ENCODE measurements around the gene ACRV1. TPM values are rescaled to one million over a fixed set of nuclear protein-coding genes. Genes with fewer than 3 reads are reported as not detected.

Gene ACRV1
- total RNA-seq, 4 donors from 2014 or later: not detected

- WGBS, 2 donors: 87 to 92% methylated on average over 2 of the region's 2 CpGs
- no peak for DNase-seq (ENCODE audit: low spot score in 2 of 2)
- H3K4me3 ChIP-seq (ENCODE audit: low read depth, poor library complexity, severe bottlenecking): no peak overlapping the region
- intact Hi-C loops (cut with DNase I; ENCODE audit: low total_unique reads): no loop called here
- TF ChIP-seq, protein P1, sequence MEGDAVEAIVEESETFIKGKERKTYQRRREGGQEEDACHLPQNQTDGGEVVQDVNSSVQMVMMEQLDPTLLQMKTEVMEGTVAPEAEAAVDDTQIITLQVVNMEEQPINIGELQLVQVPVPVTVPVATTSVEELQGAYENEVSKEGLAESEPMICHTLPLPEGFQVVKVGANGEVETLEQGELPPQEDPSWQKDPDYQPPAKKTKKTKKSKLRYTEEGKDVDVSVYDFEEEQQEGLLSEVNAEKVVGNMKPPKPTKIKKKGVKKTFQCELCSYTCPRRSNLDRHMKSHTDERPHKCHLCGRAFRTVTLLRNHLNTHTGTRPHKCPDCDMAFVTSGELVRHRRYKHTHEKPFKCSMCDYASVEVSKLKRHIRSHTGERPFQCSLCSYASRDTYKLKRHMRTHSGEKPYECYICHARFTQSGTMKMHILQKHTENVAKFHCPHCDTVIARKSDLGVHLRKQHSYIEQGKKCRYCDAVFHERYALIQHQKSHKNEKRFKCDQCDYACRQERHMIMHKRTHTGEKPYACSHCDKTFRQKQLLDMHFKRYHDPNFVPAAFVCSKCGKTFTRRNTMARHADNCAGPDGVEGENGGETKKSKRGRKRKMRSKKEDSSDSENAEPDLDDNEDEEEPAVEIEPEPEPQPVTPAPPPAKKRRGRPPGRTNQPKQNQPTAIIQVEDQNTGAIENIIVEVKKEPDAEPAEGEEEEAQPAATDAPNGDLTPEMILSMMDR (IDR thresholded peaks at IDR 0.05): no peak
- TF ChIP-seq POLR2A (IDR thresholded peaks at IDR 0.05): no peak
Observed at GRCh38 chr11:125671561-125671960, 9.1 kb downstream of the ACRV1 start.

GRCh38 chr11:125670172-125670571 lies 10.5 kb downstream of the ACRV1 start:
- TF ChIP-seq POLR2A (IDR thresholded peaks at IDR 0.05): no peak
- TF ChIP-seq, protein P1 (IDR thresholded peaks at IDR 0.05): no peak
- H3K4me3 ChIP-seq (ENCODE audit: low read depth, poor library complexity, severe bottlenecking): no peak overlapping the region
- 94 to 97% methylated on average over 1 of the region's 1 CpG for WGBS, 2 donors
- intact Hi-C loops (cut with DNase I; ENCODE audit: low total_unique reads): no loop called here
- no peak for DNase-seq (ENCODE audit: low spot score in 2 of 2)

GRCh38 chr11:125667151-125667550 lies 13.5 kb downstream of the ACRV1 start:
- WGBS, 2 donors: 95 to 97% methylated on average over 2 of the region's 2 CpGs
- no peak for TF ChIP-seq POLR2A (IDR thresholded peaks at IDR 0.05)
- TF ChIP-seq, protein P1 (IDR thresholded peaks at IDR 0.05): no peak
- DNase-seq (ENCODE audit: low spot score in 2 of 2): no peak
- H3K4me3 ChIP-seq (ENCODE audit: low read depth, poor library complexity, severe bottlenecking): no peak overlapping the region
- intact Hi-C loops (cut with DNase I; ENCODE audit: low total_unique reads): no loop called here

DNA sequence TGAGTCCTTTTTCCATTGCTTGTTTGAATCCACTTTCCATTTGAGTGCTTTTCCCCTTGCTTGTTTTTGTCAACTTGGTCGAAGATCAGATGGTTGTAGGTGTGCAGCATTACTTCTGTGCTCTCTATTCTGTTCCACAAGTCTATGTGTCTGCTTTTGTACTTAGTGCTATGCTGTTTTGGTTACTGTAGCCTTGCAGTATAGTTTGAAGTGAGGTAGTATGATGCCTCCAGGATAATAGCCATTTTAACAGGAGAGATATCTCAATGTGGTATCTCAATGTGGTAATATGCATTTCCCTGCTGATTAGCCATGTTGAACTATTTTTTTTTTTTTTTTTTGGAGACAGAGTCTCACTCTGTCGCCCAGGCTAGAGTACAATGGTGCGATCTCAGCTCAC lies 16.7 kb downstream of the ACRV1 start:
- WGBS, 2 donors: 92 to 100% methylated on average over 3 of the region's 3 CpGs
- TF ChIP-seq, protein P1 (IDR thresholded peaks at IDR 0.05): no peak
- no peak overlapping the region for H3K4me3 ChIP-seq (ENCODE audit: low read depth, poor library complexity, severe bottlenecking)
- DNase-seq (ENCODE audit: low spot score in 2 of 2): no peak
- intact Hi-C loops (cut with DNase I; ENCODE audit: low total_unique reads): no loop called here

GRCh38 chr11:125662689-125663088 lies 18.0 kb downstream of the ACRV1 start:
- DNase-seq (ENCODE audit: low spot score in 2 of 2): no peak
- H3K4me3 ChIP-seq (ENCODE audit: low read depth, poor library complexity, severe bottlenecking): no peak overlapping the region
- intact Hi-C loops (cut with DNase I; ENCODE audit: low total_unique reads): no loop called here
- TF ChIP-seq, protein P1 (IDR thresholded peaks at IDR 0.05): no peak
- TF ChIP-seq POLR2A (IDR thresholded peaks at IDR 0.05): no peak
- WGBS, 2 donors: 92 to 95% methylated on average over 2 of the region's 2 CpGs

DNA sequence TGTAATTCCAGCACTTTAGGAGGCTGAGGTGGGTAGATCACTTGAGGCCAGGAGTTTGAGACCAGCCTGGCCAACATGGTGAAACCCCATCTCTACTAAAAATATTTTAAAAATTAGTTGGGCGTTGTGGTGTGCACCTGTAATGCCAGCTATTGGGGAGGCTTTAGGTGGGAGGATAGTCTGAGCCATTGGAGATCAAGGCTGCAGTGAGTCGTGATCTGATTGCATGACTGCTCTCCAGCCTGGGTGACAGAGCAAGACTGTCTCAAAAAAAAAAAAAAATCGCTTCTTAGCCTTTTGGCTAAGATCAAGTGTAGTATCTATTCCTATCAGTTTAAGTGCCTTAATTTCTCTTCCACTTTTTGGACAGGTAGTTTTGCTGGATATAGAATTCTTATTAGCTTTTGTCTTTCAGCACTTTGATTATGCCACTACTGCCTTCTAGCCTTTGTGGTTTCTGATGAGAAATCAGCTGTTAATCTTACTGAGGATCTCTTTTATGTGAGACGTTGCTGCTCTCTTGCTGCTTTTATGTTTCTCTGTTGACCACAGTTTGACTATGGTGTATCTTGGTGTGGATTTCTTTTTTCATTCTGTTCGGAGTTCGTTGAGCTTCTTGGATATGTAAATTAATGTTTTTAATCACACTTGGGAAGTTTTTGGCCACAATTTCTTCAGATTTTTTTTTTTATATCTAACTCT lies 31.0 kb downstream of the ACRV1 start:
- TF ChIP-seq, protein P1 (IDR thresholded peaks at IDR 0.05): no peak
- no peak for TF ChIP-seq POLR2A (IDR thresholded peaks at IDR 0.05)
- H3K4me3 ChIP-seq (ENCODE audit: low read depth, poor library complexity, severe bottlenecking): no peak overlapping the region
- 86 to 87% methylated on average over 6 of the region's 6 CpGs for WGBS, 2 donors
- intact Hi-C loops (cut with DNase I; ENCODE audit: low total_unique reads): no loop called here
- no peak for DNase-seq (ENCODE audit: low spot score in 2 of 2)
